ENCODE data around the gene PAM16. TPM values are rescaled to one million over a fixed set of nuclear protein-coding genes. Genes with fewer than 3 reads are reported as not detected.
"Not testable (repeated sequence)": the region's sequence is repeated elsewhere in the genome, so short reads cannot be mapped to it uniquely, and the experiment has no call there.

Gene PAM16
- 11.6 and 15.5 TPM in 2 replicates for total RNA-seq

GRCh38 chr16:4350787-4351659 lies at the start of gene PAM16:
Gene PAM16, minus strand, starts transcription at chr16:4351321. Its CDS starts 87 bp downstream, at chr16:4351234.
- DNase-seq = peak; percentile 95

- no peak for DNase-seq
Measured at GRCh38 chr16:4399001-4399730, 48.0 kb upstream of the PAM16 start.

GRCh38 chr16:4395055-4395726 lies 44.1 kb upstream of the PAM16 start:
- no peak for DNase-seq

- not testable (repeated sequence) for DNase-seq
Measured at GRCh38 chr16:4393850-4394249, 42.7 kb upstream of the PAM16 start.

- DNase-seq = no peak
Measured at GRCh38 chr16:4393240-4393600, 42.1 kb upstream of the PAM16 start.

GRCh38 chr16:4392382-4393239 lies 41.5 kb upstream of the PAM16 start:
- DNase-seq = no peak

- DNase-seq = no peak
Measured at GRCh38 chr16:4391631-4392381, 40.7 kb upstream of the PAM16 start.

GRCh38 chr16:4390266-4391260 lies 39.4 kb upstream of the PAM16 start:
- no peak for DNase-seq

GRCh38 chr16:4389051-4389955 lies 38.2 kb upstream of the PAM16 start:
- DNase-seq = no peak

- no peak for DNase-seq
Measured at GRCh38 chr16:4388271-4389021, 37.3 kb upstream of the PAM16 start.

- DNase-seq = no peak
Measured at GRCh38 chr16:4387781-4388180, 36.7 kb upstream of the PAM16 start.

- DNase-seq = peak; percentile 42
Measured at GRCh38 chr16:4386951-4387565, 35.9 kb upstream of the PAM16 start.

GRCh38 chr16:4386451-4386805 lies 35.3 kb upstream of the PAM16 start:
- no peak for DNase-seq

GRCh38 chr16:4385789-4386450 lies 34.8 kb upstream of the PAM16 start:
- DNase-seq = no peak

GRCh38 chr16:4385066-4385788 lies 34.1 kb upstream of the PAM16 start:
- no peak for DNase-seq

- no peak for DNase-seq
Measured at GRCh38 chr16:4384509-4384942, 33.4 kb upstream of the PAM16 start.

Measured in dermis blood vessel endothelial cell (primary cell).